Common myeloid progenitor, CD34-positive (primary cell): ENCODE data around the gene SLC35G1.

Experiments
- CTCF ChIA-PET: fragments of 350-600 bp; sonication (Branson Sonifier 250); formaldehyde crosslinking; loops from one replicate; lab custom pipeline; 2021; ENCODE audit warnings: antibody characterized with exemption; lab: Charles Lee
- POLR2A ChIA-PET: fragments of 350-600 bp; sonication (Branson Sonifier 250); formaldehyde crosslinking; loops from one replicate; lab custom pipeline; 2021; ENCODE audit warnings: antibody characterized with exemption; lab: Charles Lee
- DNase-seq, 3 donors: peaks; one replicate each; pipeline versions ENCODE4 v3.0.0 to v3.0.0-alpha.2; 2013
- H3K27ac ChIP-seq, 2 experiments: 1 replicate in 1 of 2; 2 replicates in 1 of 2; pipeline ENCODE4 v1.7.0; 2013; ENCODE audit warnings: inconsistent platforms in 2 of 2, low read length in 2 of 2, mild to moderate bottlenecking in 2 of 2, low read depth in 1 of 2, moderate library complexity in 1 of 2; ENCODE audit not compliant: severe bottlenecking in 2 of 2, insufficient read depth in 1 of 2, poor library complexity in 1 of 2
- H3K27me3 ChIP-seq, 5 experiments: replicated peaks in 2 of 5; 1 replicate in 3 of 5; 2 replicates in 2 of 5; pipeline versions ENCODE4 v1.6.1 to v1.7.0; 2013; ENCODE audit warnings: low read length in 4 of 5, mild to moderate bottlenecking in 2 of 5, moderate library complexity in 2 of 5, inconsistent platforms in 1 of 5; ENCODE audit not compliant: insufficient read depth in 5 of 5, control insufficient read depth in 4 of 5
- H3K36me3 ChIP-seq, 4 experiments: 1 replicate in 2 of 4; 2 replicates in 2 of 4; pipeline versions ENCODE4 v1.6.1 to v1.7.0; 2013; ENCODE audit warnings: low read length in 3 of 4, control low read depth in 1 of 4, mild to moderate bottlenecking in 1 of 4; ENCODE audit not compliant: control insufficient read depth in 4 of 4, insufficient read depth in 4 of 4
- H3K4me1 ChIP-seq, 4 experiments: 1 replicate in 3 of 4; 2 replicates in 1 of 4; pipeline versions ENCODE4 v1.6.1 to v1.7.1; 2013; ENCODE audit warnings: low read length in 3 of 4, mild to moderate bottlenecking in 3 of 4, control low read depth in 1 of 4, inconsistent platforms in 1 of 4, moderate library complexity in 1 of 4; ENCODE audit not compliant: control insufficient read depth in 4 of 4, insufficient read depth in 4 of 4; ENCODE audit errors: control extremely low read depth in 1 of 4
- H3K4me3 ChIP-seq, 7 experiments: 1 replicate in 4 of 7; 2 replicates in 3 of 7; pipeline versions ENCODE4 v1.5.1 to v1.7.0; 2013; ENCODE audit warnings: mild to moderate bottlenecking in 7 of 7, low read length in 6 of 7, moderate library complexity in 6 of 7, inconsistent platforms in 2 of 7, low read depth in 2 of 7, control low read depth in 1 of 7; ENCODE audit not compliant: insufficient read depth in 4 of 7, control insufficient read depth in 1 of 7; ENCODE audit errors: extremely low read depth in 1 of 7
- H3K9me3 ChIP-seq, 5 experiments: 1 replicate in 4 of 5; 2 replicates in 1 of 5; pipeline versions ENCODE4 v1.6.1 to v1.7.1; 2013; ENCODE audit warnings: low read length in 4 of 5, mild to moderate bottlenecking in 2 of 5, inconsistent platforms in 1 of 5, low read depth in 1 of 5, moderate library complexity in 1 of 5; ENCODE audit not compliant: control insufficient read depth in 4 of 5, insufficient read depth in 2 of 5; ENCODE audit errors: control extremely low read depth in 1 of 5
- WGBS: methylation state at CpG from one replicate; pipeline ENCODE4 v1.1.5; 2013; ENCODE audit not compliant: insufficient coverage; 5-methylcytosine and 5-hydroxymethylcytosine counted together

Gene SLC35G1

DNA sequence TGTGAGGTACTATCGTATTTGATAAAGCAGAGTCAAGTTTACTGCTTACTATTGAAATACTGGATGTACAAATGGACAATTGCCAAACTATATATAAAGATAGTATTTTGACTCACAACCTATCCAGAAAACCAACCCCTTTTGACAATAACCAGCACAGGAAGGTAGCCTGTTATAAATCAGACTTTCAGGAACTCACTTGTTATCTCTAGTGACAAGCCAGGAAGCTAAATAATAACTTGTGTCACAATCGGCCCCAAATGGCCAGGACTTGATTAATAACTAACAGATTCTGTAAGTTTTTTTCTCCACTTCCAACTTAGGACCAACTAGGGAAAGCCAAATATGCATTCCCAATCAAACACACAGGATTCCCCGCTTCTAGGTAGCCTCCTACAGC, 38.8 kb upstream of the SLC35G1 start:
- Histone ChIP-seq H3K4me3 (peak overlapping the region in 1 of 7 experiments; percentile 22), H3K4me1 (peaks cover 5 to 20% (median 7%) of the 10 kb centered on the region in 4 experiments), H3K36me3 (no peaks in the 10 kb centered on the region), H3K9me3 (no peaks in the 10 kb centered on the region), H3K27me3 (no peaks in the 10 kb centered on the region), H3K27ac (no peak overlapping the region)
- POLR2A ChIA-PET: no interaction called here
- CTCF ChIA-PET: interaction anchor here (0.7 to 3.3 kb wide), 4 partner anchors 35 to 589 kb away, joined by 3 to 11 read pairs (median 4); no protein-coding TSS in a partner anchor
- peak; percentile 7 to 48 (median 33) for DNase-seq
- 30% methylated on average over 2 of the region's 3 CpGs for WGBS

DNA sequence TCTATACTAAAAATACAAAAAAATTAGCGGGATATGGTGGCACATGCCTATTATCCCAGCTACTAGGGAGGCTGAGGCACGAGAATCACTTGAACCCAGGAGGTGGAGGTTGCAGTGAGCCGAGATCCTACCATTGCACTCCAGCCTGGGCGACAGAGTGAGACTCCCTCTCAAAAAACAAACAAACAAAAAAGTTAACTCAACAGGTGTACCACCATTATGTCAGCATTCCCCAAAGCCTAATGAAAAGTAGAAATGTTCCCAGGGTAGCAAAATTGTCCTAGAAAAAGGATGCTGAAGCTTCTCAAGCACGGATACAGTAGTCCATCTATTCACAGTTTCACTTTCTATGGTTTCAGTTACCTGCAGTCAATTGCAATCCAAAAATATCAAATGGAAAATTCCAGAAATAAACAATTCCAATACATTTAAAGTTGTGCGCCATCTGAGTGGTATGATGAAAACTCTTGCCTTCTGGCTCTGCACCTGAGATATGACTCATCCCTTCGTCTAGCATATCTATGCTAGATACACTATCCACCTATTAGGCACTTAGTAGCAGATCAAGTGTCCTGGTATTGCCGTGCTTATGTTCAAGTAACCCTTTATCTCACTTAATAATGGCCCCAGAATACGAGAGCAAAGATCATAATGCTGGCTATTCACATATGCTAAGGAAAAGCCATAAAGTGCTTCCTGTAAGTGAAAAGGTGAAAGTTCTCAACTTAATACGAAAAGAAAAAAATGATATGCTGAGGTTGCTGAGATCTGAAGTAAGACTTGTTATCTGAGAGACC, 37.2 kb upstream of the SLC35G1 start:
- CTCF ChIA-PET: interaction anchor here (2.2 to 3.3 kb wide), 3 partner anchors 14 to 41 kb away, joined by 4 to 12 read pairs (median 11); no protein-coding TSS in a partner anchor

DNA sequence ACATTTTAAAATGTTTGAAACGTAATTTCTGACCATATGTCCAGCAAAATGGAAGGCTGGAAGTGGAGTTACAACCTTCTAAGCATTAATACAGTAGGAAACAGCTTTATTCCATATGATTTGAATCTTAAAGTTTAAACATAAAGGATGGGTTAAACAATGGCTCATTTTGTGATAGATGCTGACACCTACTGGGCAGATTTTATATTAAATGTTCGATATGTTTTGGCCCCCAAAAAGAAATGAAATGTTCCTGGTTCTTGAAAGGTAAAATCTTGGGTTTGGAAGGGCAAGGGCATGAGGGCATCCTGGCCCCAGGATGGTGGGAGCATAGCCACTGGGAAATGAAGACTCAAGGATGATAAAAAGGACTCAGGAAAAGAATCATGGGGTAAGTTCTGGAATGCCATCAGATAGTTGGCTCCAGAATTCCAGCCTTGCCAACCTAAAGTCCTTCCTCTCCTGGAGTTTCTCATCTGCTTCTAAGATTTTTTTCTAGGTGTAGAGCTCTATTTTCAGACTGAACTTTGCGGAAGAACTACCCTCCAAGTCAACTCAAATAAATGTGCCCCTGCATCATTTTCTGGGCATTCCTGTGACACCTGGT, 34.6 kb upstream of the SLC35G1 start:
- Histone ChIP-seq H3K36me3 (no peaks in the 10 kb centered on the region), H3K4me1 (peaks cover 5 to 14% (median 7%) of the 10 kb centered on the region in 4 experiments), H3K27me3 (no peaks in the 10 kb centered on the region), H3K27ac (no peak overlapping the region), H3K4me3 (no peak overlapping the region), H3K9me3 (no peaks in the 10 kb centered on the region)
- POLR2A ChIA-PET: no interaction called here
- peak; percentile 10 to 29 (median 23) for DNase-seq
- 45% methylated on average over 2 of the region's 3 CpGs for WGBS
- CTCF ChIA-PET: interaction anchor here (0.7 to 3.5 kb wide), 12 partner anchors 8 to 47 kb away, joined by 3 to 15 read pairs (median 3); no protein-coding TSS in a partner anchor

More for the DNA sequence above, 37.2 kb upstream of the SLC35G1 start:
- DNase-seq: no peak
- Histone ChIP-seq H3K27ac (no peak overlapping the region), H3K4me3 (no peak overlapping the region), H3K27me3 (no peaks in the 10 kb centered on the region), H3K9me3 (no peaks in the 10 kb centered on the region), H3K4me1 (peaks cover 5 to 20% (median 7%) of the 10 kb centered on the region in 4 experiments), H3K36me3 (no peaks in the 10 kb centered on the region)
- 98% methylated on average over 10 of the region's 10 CpGs for WGBS
- POLR2A ChIA-PET: no interaction called here

DNA sequence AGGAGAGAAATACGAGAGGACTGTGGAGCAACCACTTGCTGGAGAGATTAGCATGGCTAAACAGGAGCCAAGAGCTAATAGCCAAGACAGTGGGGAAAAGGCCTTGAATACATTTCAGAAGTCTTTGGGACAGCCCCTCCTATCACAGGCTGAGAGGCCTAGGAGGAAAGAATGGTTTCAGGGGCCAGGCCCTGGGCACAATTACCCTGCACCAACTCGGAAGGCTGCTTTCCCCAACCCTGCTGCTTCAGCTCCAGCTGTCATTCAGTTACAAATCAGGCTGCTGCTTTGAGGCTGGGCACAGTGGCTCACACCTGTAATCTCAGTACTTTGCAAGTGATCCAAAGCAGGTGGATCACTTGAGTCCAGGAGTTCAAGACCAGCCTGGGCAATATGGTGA, 32.0 kb upstream of the SLC35G1 start:
- CTCF ChIA-PET: interaction anchor here (2.2 kb wide), 1 partner anchor 44 kb away, joined by 5 read pairs; no protein-coding TSS in a partner anchor
- 100% methylated on average over 1 of the region's 2 CpGs for WGBS

DNA sequence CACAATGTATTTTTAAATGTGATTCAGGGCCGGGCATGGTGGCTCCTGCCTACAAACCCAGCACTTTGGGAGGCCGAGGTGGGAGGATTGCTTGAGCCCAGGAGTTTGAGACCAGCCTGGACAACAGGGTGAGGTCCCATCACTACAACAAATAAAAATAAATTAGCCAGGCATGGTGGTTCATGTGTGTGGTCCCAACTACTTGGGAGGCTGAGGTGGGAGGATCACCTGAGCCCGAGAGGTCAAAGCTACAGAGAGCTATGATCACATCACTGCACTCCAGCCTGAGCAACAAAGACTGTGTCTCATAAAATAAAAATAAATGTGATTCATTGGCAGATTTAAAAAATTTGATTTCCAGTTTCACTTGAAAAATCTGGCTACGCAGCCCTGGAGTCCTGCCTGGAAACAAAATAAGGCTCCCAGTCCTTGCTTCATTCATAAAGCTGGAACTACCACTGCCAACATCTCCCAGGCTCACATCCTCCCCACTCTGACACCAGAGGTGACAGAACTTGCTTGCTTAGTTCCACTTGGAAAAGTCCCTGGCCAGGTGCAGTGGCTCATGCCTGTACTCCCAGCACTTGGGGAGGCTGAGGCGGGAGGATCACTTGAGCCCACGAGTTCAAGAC, 27.9 kb upstream of the SLC35G1 start:
- Histone ChIP-seq H3K4me1 (no peaks in the 10 kb centered on the region), H3K9me3 (no peaks in the 10 kb centered on the region), H3K36me3 (no peaks in the 10 kb centered on the region), H3K4me3 (no peak overlapping the region), H3K27ac (no peak overlapping the region), H3K27me3 (peaks cover 0 to 2% (median 0%) of the 10 kb centered on the region in 5 experiments)
- no peak for DNase-seq
- 100% methylated on average over 2 of the region's 6 CpGs for WGBS
- POLR2A ChIA-PET: no interaction called here
- CTCF ChIA-PET: interaction anchor here (0.6 kb wide), 1 partner anchor 41 kb away, joined by 3 read pairs; no protein-coding TSS in a partner anchor

More for the DNA sequence above, 32.0 kb upstream of the SLC35G1 start:
- DNase-seq: no peak
- Histone ChIP-seq H3K27me3 (no peaks in the 10 kb centered on the region), H3K36me3 (no peaks in the 10 kb centered on the region), H3K9me3 (no peaks in the 10 kb centered on the region), H3K4me1 (no peaks in the 10 kb centered on the region), H3K27ac (no peak overlapping the region), H3K4me3 (no peak overlapping the region)
- POLR2A ChIA-PET: no interaction called here

DNA sequence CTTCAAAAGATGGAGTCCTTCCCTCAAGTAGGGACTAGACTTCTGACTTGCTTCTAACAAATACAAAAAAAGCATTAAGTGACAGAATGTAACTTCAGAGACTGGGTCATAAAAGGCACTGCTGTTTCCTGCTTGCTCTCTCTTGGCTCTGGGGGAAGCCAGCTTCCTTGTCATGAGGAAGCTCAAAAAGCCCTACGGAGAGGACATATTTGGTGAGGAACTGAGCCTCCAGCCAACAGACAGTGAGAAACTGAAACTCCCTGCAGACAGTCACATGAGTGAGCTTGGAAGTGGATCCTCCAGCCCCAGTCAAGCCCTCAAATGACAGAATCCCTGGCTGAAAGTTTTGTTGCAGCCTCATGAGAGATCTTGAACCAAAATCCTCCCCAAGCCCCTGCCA, 26.3 kb upstream of the SLC35G1 start:
- Histone ChIP-seq H3K27me3 (peaks cover 0 to 2% (median 0%) of the 10 kb centered on the region in 5 experiments), H3K27ac (no peak overlapping the region), H3K36me3 (no peaks in the 10 kb centered on the region), H3K4me3 (no peak overlapping the region), H3K9me3 (no peaks in the 10 kb centered on the region), H3K4me1 (no peaks in the 10 kb centered on the region)
- 17% methylated on average over 1 of the region's 1 CpG for WGBS
- CTCF ChIA-PET: interaction anchor here (1.0 to 1.6 kb wide), 3 partner anchors 9 to 53 kb away, joined by 3 to 7 read pairs (median 5); no protein-coding TSS in a partner anchor
- DNase-seq: no peak
- POLR2A ChIA-PET: interaction anchor here (0.6 kb wide), 1 partner anchor 1496 kb away, joined by 4 read pairs; no protein-coding TSS in a partner anchor
